Activated CD4-positive, alpha-beta T cell treated with anti-CD3 and anti-CD28 coated beads for 1 hour (primary cell): ENCODE measurements around the gene MFSD1.

Experiments used
- DNase-seq: peaks from one replicate; pipeline ENCODE4 v3.0.0-alpha.2; 2020

MFSD1 gene

DNA sequence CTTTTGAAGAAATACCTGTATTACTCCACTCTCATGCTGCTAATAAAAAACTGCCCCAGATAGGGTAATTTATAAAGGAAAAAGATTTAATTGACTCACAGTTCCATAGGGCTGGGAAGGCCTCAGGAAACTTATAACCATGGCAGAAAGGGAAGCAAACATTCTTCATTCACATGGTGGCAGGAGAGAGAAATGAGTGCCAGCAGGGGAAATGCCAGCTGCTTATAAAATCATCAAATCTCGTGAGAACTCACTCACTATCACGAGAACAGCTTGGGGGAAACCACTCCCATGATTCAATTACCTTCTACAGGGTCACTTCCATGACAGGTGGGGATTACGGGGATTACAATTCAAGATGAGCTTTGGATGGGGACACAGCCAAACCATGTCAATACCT, 18.7 kb downstream of the MFSD1 start:
- DNase-seq: no peak

- no peak for DNase-seq
Measured at GRCh38 chr3:158821847-158822246, 20.0 kb downstream of the MFSD1 start.

- DNase-seq: no peak
Measured at GRCh38 chr3:158823426-158823825, 21.6 kb downstream of the MFSD1 start.

DNA sequence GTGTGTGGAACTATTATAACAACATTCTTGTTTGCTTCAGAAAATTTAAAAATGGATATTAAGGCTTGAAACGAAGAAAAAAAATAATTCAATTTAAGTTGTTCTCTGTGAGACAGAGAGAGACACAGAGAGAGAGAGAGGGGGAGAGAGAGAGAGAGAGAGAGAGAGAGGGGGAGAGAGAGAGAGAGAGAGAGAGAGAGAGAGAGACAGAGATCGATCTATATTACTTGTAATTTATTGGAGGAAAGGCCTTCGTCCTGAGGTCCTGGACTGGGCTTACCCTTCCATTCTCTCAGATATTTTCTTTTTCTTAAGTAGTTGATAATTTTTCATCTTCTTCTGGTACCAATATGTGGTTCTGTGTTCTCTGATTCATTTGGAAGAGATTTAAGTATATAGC, 25.9 kb downstream of the MFSD1 start:
- DNase-seq: no peak

- DNase-seq: no peak
Measured at GRCh38 chr3:158830391-158830790, 28.5 kb downstream of the MFSD1 start.

GRCh38 chr3:158831861-158832260, 30.0 kb downstream of the MFSD1 start:
- DNase-seq: no peak

GRCh38 chr3:158835631-158836030, 33.8 kb downstream of the MFSD1 start:
- DNase-seq: no peak

GRCh38 chr3:158836312-158836711, 34.5 kb downstream of the MFSD1 start:
- DNase-seq: no peak

- DNase-seq: no peak
Measured at GRCh38 chr3:158837240-158837639, 35.4 kb downstream of the MFSD1 start.

DNA sequence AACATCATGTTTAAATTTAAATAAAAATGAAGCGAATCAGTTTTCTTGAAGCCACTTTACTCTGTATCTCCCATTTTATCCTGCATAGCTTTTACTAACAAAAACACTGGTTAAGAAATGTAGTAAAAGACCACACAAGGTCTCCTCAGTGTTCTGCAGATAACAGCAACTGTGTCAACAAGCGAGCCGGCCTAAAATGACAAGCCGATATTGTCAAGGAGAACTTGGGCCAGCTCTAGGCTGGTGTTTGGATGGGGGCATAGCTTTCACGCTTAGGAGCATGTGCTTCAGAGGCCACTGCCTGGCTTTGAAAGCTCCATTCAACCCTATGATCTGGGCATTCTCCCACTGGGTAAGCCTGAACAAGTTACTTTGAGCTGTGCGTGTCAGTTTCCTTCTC, 38.1 kb downstream of the MFSD1 start:
- DNase-seq: no peak

DNA sequence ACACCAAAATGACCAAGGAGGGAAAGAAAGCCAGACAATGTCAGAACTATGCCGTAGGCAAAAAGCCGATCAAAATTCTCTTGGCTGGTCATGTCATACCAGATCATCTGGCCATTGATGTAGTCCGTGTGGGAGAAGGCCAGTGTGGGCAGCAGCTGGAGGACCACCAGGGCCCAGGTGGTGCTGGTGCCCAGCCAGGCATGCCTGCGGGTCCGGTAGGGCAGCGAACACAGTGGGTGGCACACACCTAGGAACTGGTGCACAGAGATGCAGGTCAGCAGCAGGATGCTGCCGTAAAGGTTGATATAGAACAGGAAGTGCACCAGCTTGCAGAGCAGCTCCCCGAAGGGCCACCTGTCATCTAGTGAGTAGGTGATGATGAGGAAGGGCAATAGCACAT, 39.5 kb downstream of the MFSD1 start:
- DNase-seq: no peak

DNA sequence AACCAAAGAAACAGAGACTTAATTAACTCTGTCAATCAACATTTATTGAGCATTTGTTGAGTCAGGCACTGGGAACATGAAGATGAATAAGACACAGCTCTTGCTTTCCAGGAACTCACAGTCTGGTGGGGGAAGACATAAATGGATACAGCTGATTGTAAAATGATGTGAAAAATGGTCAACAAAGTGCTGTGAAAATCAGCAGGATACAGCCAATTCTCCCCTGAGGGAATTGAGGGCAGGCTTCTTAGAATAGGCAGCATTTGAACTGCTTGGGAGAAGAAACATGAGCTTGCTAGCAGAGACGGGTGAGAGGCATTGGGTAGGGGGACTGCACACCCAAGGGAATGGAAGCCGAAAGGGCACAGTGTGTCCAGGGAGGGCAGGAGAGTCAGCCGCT, 41.1 kb downstream of the MFSD1 start:
- DNase-seq: no peak

- DNase-seq: no peak
Measured at GRCh38 chr3:158845765-158846350, 44.0 kb downstream of the MFSD1 start.

DNA sequence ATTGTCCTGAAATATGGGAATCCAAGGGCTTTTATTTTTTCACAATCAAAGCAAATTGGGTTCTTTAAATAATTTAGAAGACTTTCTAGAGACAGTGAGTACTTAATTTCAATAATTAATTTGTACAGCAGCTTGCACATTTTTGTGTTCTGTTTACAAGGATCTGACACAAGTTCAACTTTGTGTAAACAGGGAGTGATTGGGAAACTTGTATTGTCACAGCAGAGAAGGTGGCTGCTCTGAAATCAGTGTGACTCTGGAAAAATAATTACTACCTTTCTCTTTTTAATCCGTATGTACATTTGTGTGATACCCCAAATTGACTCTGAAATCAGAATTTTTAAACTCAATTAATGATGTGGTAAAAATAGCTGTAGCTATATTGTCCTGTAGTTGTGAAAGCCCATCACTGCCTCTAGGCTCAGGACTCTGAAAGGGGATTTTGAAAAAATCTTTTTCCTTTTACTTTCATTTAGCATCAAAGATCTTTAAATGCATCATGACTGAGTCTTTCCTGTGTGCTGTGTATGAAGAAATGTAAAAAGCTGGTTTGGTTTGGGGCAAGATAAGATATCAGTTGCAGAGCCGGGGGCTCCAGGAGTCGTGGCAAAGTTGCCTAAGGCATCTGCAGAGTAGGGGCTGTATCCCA, 45.1 kb downstream of the MFSD1 start:
- DNase-seq: no peak

DNA sequence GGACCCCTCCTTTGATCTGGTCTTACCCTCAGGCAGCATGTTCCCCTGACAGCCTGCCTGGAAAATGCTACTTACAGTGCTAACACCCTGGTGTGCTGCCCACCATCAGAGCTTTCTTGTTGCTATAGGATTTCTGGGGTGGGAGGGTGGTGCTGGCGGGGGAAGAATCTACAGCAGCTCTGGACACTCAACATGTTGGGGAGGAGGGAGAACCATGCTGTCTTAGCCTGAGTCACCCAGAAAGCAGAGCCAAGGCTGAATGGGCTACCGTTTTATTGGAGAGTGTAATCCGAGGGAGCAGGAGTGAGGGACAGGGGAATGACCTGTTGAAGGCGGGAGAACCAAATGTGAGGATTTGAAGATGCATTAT, 45.6 kb downstream of the MFSD1 start:
- no peak for DNase-seq

- no peak for DNase-seq
Measured at GRCh38 chr3:158847885-158848284, 46.0 kb downstream of the MFSD1 start.

GRCh38 chr3:158849757-158850156, 47.9 kb downstream of the MFSD1 start:
- no peak for DNase-seq

- no peak for DNase-seq
Measured at GRCh38 chr3:158859362-158859761, 57.5 kb downstream of the MFSD1 start.

GRCh38 chr3:158863247-158863646, 61.4 kb downstream of the MFSD1 start:
- no peak for DNase-seq

GRCh38 chr3:158864492-158864891, 62.6 kb downstream of the MFSD1 start:
- no peak for DNase-seq

DNA sequence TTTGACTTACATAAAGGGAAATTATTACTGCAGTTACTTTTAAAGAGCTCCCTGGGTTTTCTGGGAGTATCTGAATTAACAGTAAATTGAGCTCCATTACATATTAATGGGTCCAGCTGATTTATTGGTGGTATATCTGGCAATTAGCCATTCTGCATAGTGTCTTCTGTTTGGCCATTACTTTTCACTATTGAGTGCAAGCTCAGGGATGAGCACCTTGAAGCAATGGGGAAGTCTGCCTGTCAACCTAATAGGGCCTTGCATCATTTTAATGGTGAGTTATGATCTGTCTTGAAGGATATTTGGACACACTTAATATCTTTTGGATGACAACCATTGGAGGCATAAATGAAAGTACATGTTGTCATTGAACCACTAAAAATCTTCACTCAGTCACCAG, 73.8 kb downstream of the MFSD1 start:
- DNase-seq: no peak
